GM21717 (cell line): ENCODE measurements around the gene GRIK4.

Source experiments
- ATAC-seq: cut with Tn5 transposase; IDR thresholded peaks from one replicate; pipeline ENCODE4 v1.9.1; 2021; ENCODE audit warnings: mild to moderate bottlenecking, moderate library complexity; ENCODE audit not compliant: unreplicated experiment

GRIK4 gene

GRCh38 chr11:120893440-120894201 is 382.1 kb downstream of the GRIK4 start:
- no peak for ATAC-seq

- ATAC-seq: no peak
These were observed 382.8 kb downstream of the GRIK4 start for GRCh38 chr11:120894202-120894985.

GRCh38 chr11:120896687-120897086 is 385.1 kb downstream of the GRIK4 start:
- ATAC-seq: no peak

- no peak for ATAC-seq
These were observed 387.0 kb downstream of the GRIK4 start for GRCh38 chr11:120898568-120898967.

- ATAC-seq: no peak
These were observed 388.2 kb downstream of the GRIK4 start for GRCh38 chr11:120899720-120900119.

- ATAC-seq: no peak
These were observed 389.1 kb downstream of the GRIK4 start for GRCh38 chr11:120900643-120901042.

- no peak for ATAC-seq
These were observed 392.1 kb downstream of the GRIK4 start for GRCh38 chr11:120903686-120904085.

GRCh38 chr11:120904116-120904515 is 392.6 kb downstream of the GRIK4 start:
- no peak for ATAC-seq

GRCh38 chr11:120906766-120907165 is 395.2 kb downstream of the GRIK4 start:
- no peak for ATAC-seq

GRCh38 chr11:120907971-120908370 is 396.4 kb downstream of the GRIK4 start:
- ATAC-seq: no peak

- no peak for ATAC-seq
These were observed 397.1 kb downstream of the GRIK4 start for GRCh38 chr11:120908461-120909181.

- no peak for ATAC-seq
These were observed 398.3 kb downstream of the GRIK4 start for GRCh38 chr11:120909676-120910416.

- no peak for ATAC-seq
These were observed 400.4 kb downstream of the GRIK4 start for GRCh38 chr11:120911943-120912342.

- no peak for ATAC-seq
These were observed 401.0 kb downstream of the GRIK4 start for GRCh38 chr11:120912504-120912903.

GRCh38 chr11:120912915-120913314 is 401.4 kb downstream of the GRIK4 start:
- ATAC-seq: no peak

- no peak for ATAC-seq
These were observed 402.5 kb downstream of the GRIK4 start for GRCh38 chr11:120914021-120914420.

GRCh38 chr11:120914601-120915000 is 403.1 kb downstream of the GRIK4 start:
- ATAC-seq: no peak

GRCh38 chr11:120917559-120918239 is 406.2 kb downstream of the GRIK4 start:
- no peak for ATAC-seq

- no peak for ATAC-seq
These were observed 406.7 kb downstream of the GRIK4 start for GRCh38 chr11:120918257-120918656.

- no peak for ATAC-seq
These were observed 407.5 kb downstream of the GRIK4 start for GRCh38 chr11:120919045-120919444.
